ENCODE data around the gene DSTN.
"Not testable (repeated sequence)": the region's sequence is repeated elsewhere in the genome, so short reads cannot be mapped to it uniquely, and the experiment has no call there.

DSTN gene

DNA sequence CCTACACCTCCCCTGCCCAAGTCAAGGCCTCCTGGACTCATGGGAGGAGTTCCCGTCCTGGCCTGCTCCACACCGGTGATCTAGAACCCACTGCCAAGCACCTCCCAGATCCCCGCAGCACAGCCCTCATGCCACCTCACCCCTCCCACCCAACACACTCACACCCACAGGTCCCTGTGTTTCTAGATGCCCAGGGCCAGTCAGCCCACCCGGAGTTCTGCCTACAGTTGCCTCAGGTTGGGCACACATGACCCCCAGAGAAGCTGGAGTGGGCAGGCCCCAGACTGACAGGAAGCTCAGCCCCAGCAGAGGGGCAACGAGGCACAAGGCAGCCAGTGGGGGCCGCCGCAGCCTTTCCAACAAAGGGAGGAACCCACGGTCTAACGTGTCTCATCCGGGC lies 82.5 kb downstream of the DSTN start:
- no peak for DNase-seq

DNA sequence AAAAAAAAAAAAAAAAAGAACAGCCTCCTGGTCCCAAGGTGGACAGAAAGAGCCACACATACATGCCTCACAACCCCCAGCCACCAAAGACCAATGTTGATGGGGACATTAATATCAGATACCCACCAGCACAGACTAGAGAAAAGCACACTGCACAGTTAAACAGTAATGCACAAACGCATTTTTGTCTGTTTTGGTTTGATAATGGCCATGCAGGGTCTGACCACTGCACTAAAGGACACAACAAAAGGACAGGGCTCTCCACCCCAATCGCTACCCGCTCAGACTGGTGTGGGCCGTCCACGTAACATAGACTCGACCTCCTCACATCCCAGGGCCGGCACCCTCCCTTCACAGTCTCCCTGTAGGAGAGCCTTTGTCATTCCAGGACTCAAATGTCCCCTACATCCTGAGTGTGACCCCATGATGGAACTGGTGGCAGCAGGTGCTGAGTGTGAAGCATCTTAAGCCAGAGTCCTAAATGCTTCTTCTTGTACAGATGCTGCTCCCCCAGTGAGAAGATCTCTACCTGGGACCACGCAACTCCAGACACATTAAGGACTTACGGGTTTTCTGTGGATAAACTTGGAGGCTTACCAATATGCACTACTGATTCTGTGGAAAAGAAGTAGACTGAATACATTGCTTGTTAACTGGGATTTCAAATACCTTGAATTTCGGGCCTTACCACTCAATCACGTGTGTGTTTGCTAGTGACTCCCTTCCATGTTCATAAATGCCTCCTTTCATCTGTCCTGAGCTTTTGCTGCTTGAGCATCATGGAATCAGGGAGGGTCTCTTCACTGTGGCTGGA lies 84.2 kb downstream of the DSTN start:
- DNase-seq = no peak

GRCh38 chr20:17654649-17655285 lies 84.9 kb downstream of the DSTN start:
- no peak for DNase-seq

- DNase-seq = no peak
Measured at GRCh38 chr20:17655286-17655651, 85.4 kb downstream of the DSTN start.

- DNase-seq = no peak
Measured at GRCh38 chr20:17655865-17656479, 86.1 kb downstream of the DSTN start.

- no peak for DNase-seq
Measured at GRCh38 chr20:17657079-17657825, 87.4 kb downstream of the DSTN start.

- no peak for DNase-seq
Measured at GRCh38 chr20:17657898-17658647, 88.2 kb downstream of the DSTN start.

GRCh38 chr20:17658648-17658993 lies 88.7 kb downstream of the DSTN start:
- DNase-seq = no peak

DNA sequence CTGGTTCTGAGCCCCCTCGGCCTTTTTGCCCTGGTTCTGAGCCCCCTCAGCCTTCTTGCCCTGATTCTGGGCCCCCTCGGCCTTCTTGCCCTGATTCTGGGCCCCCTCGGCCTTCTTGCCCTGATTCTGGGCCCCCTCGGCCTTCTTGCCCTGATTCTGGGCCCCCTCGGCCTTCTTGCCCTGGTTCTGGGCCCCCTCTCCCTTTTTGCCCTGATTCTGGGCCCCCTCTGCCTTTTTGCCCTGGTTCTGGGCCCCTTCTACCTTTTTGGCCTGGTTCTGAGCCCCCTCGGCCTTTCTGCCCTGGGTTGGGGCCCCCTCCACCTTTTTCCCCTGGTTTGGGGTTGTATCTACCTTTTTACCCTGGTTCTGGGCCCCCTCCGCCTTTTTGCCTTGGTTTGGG lies 89.5 kb downstream of the DSTN start:
- DNase-seq = not testable (repeated sequence)
